ENCODE measurements around the gene EMX1.
A peak's percentile ranks its signal among the peaks of the same experiment; 100 is the strongest.

Gene EMX1

DNA sequence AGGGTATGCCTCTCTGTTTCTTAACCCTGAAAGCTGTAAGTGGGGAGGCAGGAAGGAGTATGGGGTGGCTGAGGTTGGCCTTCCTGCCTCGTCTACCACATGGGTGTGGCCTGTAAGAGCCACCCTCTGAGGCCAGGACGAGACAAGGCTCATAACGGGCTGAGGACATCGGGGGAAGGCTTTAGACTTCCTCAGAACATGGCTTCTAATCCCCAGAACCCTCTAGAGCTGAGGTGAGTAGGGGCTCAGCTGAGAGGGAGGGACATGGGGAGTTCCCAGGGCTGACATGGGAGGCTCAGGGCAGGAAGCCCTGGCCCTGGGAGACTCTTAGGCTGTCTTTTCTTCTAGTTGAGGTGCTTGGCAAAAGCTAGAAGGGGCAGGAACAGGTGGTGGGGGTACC is 36.7 kb downstream of the EMX1 start:
- TF ChIP-seq EZH2 (IDR thresholded peaks at IDR 0.05; ENCODE audit: borderline replicate concordance, low read depth, low read length, severe bottlenecking) = no peak
- TF ChIP-seq, protein P1, sequence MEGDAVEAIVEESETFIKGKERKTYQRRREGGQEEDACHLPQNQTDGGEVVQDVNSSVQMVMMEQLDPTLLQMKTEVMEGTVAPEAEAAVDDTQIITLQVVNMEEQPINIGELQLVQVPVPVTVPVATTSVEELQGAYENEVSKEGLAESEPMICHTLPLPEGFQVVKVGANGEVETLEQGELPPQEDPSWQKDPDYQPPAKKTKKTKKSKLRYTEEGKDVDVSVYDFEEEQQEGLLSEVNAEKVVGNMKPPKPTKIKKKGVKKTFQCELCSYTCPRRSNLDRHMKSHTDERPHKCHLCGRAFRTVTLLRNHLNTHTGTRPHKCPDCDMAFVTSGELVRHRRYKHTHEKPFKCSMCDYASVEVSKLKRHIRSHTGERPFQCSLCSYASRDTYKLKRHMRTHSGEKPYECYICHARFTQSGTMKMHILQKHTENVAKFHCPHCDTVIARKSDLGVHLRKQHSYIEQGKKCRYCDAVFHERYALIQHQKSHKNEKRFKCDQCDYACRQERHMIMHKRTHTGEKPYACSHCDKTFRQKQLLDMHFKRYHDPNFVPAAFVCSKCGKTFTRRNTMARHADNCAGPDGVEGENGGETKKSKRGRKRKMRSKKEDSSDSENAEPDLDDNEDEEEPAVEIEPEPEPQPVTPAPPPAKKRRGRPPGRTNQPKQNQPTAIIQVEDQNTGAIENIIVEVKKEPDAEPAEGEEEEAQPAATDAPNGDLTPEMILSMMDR (IDR thresholded peaks at IDR 0.05; ENCODE audit: borderline replicate concordance, extremely low read depth, low read length, poor library complexity, severe bottlenecking) = no peak
- no peaks in the 10 kb centered on the region for H3K9me3 ChIP-seq (ENCODE audit: insufficient read depth, low read length, severe bottlenecking)
- H2AFZ ChIP-seq (ENCODE audit: low read depth, low read length) = no peak overlapping the region
- no peaks in the 10 kb centered on the region for H3K79me2 ChIP-seq (ENCODE audit: insufficient read depth, low read length)
- H3K27me3 ChIP-seq (ENCODE audit: insufficient read depth, low read length, poor library complexity) = no peaks in the 10 kb centered on the region
- H3K4me1 ChIP-seq (ENCODE audit: insufficient read depth, low read length) = no peaks in the 10 kb centered on the region
- DNase-seq (no peak), ATAC-seq (ENCODE audit: insufficient read depth, low read depth) (peak; percentile 53; the same call in 2 of the 3 replicates)
- H3K4me2 ChIP-seq (ENCODE audit: insufficient read depth, low read length) = no peak overlapping the region
- no peaks in the 10 kb centered on the region for H4K20me1 ChIP-seq (ENCODE audit: insufficient read depth, low read length)
- no peak overlapping the region for H3K4me3 ChIP-seq (ENCODE audit: low read depth in 1 of 2, low read length in 2 of 2)
- H3K27ac ChIP-seq (ENCODE audit: low read length) = no peak overlapping the region
- no peaks in the 10 kb centered on the region for H3K36me3 ChIP-seq (ENCODE audit: insufficient read depth, low read length)
- H3K9ac ChIP-seq (ENCODE audit: low read depth, low read length) = no peak overlapping the region

DNA sequence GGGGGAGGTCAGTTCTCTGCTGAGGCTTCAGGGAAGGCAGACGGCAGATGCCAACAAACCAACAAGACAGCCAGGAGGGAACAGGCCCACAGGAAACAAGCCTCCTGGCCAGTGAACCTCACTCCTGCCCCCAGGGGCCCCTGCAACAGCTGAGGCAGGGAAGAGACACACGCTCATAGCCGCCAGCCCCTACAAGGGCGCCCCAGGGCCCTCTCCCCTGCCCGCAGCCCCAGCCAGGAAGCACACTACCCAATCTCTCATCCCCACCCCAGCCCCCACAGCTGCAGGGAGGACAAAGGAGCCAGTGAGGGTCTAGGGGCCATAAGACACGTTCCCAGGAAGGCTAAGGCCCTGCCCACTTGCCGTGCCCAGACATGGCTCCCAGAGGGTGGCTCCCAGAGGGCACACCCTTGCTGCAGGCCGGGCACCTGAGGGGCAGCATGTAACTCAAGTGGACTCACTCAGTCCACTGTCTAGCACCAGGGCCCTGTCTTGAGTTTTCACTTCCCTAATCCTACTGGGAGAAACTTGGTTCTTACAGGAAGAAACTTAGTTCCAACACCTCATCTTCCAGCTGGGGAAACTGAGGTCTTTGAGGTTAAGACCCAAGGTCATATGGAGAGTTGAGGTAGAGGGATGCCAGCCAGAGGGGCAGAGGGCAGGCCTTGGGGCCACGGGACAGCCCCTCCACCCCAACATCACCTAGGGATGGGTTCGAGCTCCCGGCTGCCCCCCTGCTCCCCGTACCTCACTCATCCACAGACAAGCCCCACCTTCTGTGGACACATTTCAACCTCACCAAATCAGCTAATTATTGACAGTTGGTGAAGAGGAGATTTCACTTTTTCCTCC is 37.3 kb downstream of the EMX1 start:
- H3K27ac ChIP-seq (ENCODE audit: low read length) = no peak overlapping the region
- no peak overlapping the region for H3K4me3 ChIP-seq (ENCODE audit: low read depth in 1 of 2, low read length in 2 of 2)
- H4K20me1 ChIP-seq (ENCODE audit: insufficient read depth, low read length) = no peaks in the 10 kb centered on the region
- no peak for ATAC-seq (ENCODE audit: insufficient read depth, low read depth)
- H3K9me3 ChIP-seq (ENCODE audit: insufficient read depth, low read length, severe bottlenecking) = no peaks in the 10 kb centered on the region
- H2AFZ ChIP-seq (ENCODE audit: low read depth, low read length) = no peak overlapping the region
- no peak for TF ChIP-seq EZH2 (IDR thresholded peaks at IDR 0.05; ENCODE audit: borderline replicate concordance, low read depth, low read length, severe bottlenecking)
- TF ChIP-seq, protein P1 (IDR thresholded peaks at IDR 0.05; ENCODE audit: borderline replicate concordance, extremely low read depth, low read length, poor library complexity, severe bottlenecking) = no peak
- no peaks in the 10 kb centered on the region for H3K27me3 ChIP-seq (ENCODE audit: insufficient read depth, low read length, poor library complexity)
- H3K79me2 ChIP-seq (ENCODE audit: insufficient read depth, low read length) = no peaks in the 10 kb centered on the region
- DNase-seq = no peak
- no peak overlapping the region for H3K4me2 ChIP-seq (ENCODE audit: insufficient read depth, low read length)
- no peak overlapping the region for H3K9ac ChIP-seq (ENCODE audit: low read depth, low read length)
- no peaks in the 10 kb centered on the region for H3K36me3 ChIP-seq (ENCODE audit: insufficient read depth, low read length)
- no peaks in the 10 kb centered on the region for H3K4me1 ChIP-seq (ENCODE audit: insufficient read depth, low read length)

DNA sequence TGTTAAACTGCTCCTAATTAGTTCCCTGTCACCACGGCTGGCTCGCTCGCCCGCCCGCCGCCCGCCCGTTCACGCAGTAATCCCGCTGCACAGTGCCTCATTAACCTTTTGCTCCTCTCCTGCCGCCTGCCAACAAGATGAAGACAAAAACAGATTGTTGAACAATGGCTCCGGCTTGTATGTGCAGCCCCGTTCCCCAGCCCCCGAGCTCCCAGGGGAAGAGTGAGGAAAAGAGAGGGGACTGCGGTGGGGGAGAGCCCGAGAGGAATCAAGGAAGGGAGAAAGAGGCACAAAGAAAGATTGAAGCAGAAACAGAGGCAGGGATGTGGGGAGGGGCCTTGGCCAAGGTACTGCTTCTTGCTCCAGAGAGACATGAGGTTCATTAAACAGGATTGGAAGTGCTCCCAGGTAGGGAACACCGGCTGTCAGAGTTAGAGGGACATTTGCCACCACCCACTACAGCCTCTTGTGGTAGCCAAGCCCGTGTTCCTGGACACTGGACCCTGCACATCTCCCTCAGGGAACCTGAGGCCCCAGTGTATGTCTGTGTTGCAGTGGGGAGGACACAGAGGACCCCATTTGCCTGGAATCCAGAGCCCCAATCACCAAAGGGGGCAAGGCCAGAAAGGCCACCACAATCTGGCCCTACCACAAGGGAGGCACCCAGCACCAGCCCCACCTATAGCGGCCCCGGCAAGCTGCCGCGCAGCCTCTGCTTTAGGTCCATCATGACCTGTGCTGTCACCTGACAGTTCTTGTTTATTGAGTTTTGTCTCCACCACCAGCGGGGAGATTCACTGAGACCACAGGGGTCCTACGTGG is 38.1 kb downstream of the EMX1 start:
- Histone ChIP-seq H3K9ac (ENCODE audit: low read depth, low read length) (no peak overlapping the region), H2AFZ (ENCODE audit: low read depth, low read length) (no peak overlapping the region), H3K4me1 (ENCODE audit: insufficient read depth, low read length) (no peaks in the 10 kb centered on the region), H3K79me2 (ENCODE audit: insufficient read depth, low read length) (no peaks in the 10 kb centered on the region), H3K4me2 (ENCODE audit: insufficient read depth, low read length) (no peak overlapping the region), H3K4me3 (ENCODE audit: low read depth in 1 of 2, low read length in 2 of 2) (no peak overlapping the region), H4K20me1 (ENCODE audit: insufficient read depth, low read length) (no peaks in the 10 kb centered on the region), H3K9me3 (ENCODE audit: insufficient read depth, low read length, severe bottlenecking) (no peaks in the 10 kb centered on the region), H3K36me3 (ENCODE audit: insufficient read depth, low read length) (no peaks in the 10 kb centered on the region), H3K27ac (ENCODE audit: low read length) (no peak overlapping the region), H3K27me3 (ENCODE audit: insufficient read depth, low read length, poor library complexity) (no peaks in the 10 kb centered on the region)
- TF ChIP-seq, protein P1 (IDR thresholded peaks at IDR 0.05; ENCODE audit: borderline replicate concordance, extremely low read depth, low read length, poor library complexity, severe bottlenecking) = no peak
- no peak for TF ChIP-seq EZH2 (IDR thresholded peaks at IDR 0.05; ENCODE audit: borderline replicate concordance, low read depth, low read length, severe bottlenecking)
- DNase-seq (no peak), ATAC-seq (ENCODE audit: insufficient read depth, low read depth) (no peak)
